A549 (cell line): Measurements from ENCODE around the gene SND1. TPM values are rescaled to one million over a fixed set of nuclear protein-coding genes. Genes with fewer than 3 reads are reported as not detected.
A peak's percentile ranks its signal among the peaks of the same experiment; 100 is the strongest.

Experiments used
- ATAC-seq, 2 experiments: fragments of 200-7000 bp in 1 of 2; fragments of >200 bp in 1 of 2; cut with Nextera tagmentation in 1 of 2; cut with Tn5 transposase in 1 of 2; 3 replicates each; pipeline versions ENCODE4 v1.8.0 to v1.9.1; 2018 to 2020; ENCODE audit warnings: mild to moderate bottlenecking in 1 of 2, moderate library complexity in 1 of 2
- CTCF ChIA-PET: fragments of 300-600 bp; sonication (Branson Sonifier 250); formaldehyde crosslinking; extraction: SDS; loops from one replicate; lab custom pipeline; 2021; ENCODE audit warnings: antibody characterized with exemption, inconsistent platforms; lab: Yijun Ruan, JAX
- POLR2A ChIA-PET: fragments of 350-600 bp; formaldehyde crosslinking; extraction: SDS; loops from one replicate; lab custom pipeline; 2021; ENCODE audit warnings: antibody characterized with exemption, inconsistent platforms; lab: Yijun Ruan, JAX
- DNase-seq, 2 experiments: peaks; one replicate each; pipeline versions ENCODE4 v3.0.0 to v3.0.0-alpha.2; 2011 to 2016; ENCODE audit warnings: low read depth in 1 of 2, low spot score in 1 of 2
- FAIRE-seq: peaks from 2 replicates; lab custom pipeline; 2011; peaks lifted over from hg19 to GRCh38; lab: Jason Lieb, UNC
- H3K27ac ChIP-seq, 2 experiments: fragments of >200 bp; sonication (Bioruptor Twin); formaldehyde crosslinking; 3 replicates each; pipeline ENCODE4 v1.5.1; 2016 to 2017
- H3K4me1 ChIP-seq: fragments of >200 bp; sonication (Bioruptor Twin); formaldehyde crosslinking; 3 replicates; pipeline ENCODE4 v1.6.1; 2016
- H3K4me2 ChIP-seq: fragments of >200 bp; sonication (Bioruptor Twin); formaldehyde crosslinking; 3 replicates; pipeline ENCODE4 v1.6.1; 2016
- H3K4me3 ChIP-seq: fragments of >200 bp; sonication (Bioruptor Twin); formaldehyde crosslinking; 3 replicates; pipeline ENCODE4 v1.5.1; 2016
- H3K9me3 ChIP-seq: fragments of >200 bp; sonication (Bioruptor Twin); formaldehyde crosslinking; 3 replicates; pipeline ENCODE4 v1.6.1; 2016
- ATOH8 ChIP-seq: fragments of 250-450 bp; sonication (Bioruptor Pico); IDR thresholded peaks from 2 replicates; pipeline ENCODE4 v1.5.0; 2020; ENCODE audit warnings: low read depth, mild to moderate bottlenecking, moderate library complexity
- FOSL2 ChIP-seq, 2 experiments: fragments of 450-650 bp in 1 of 2; fragments of >200 bp in 1 of 2; sonication (Bioruptor Twin) in 1 of 2; formaldehyde crosslinking; IDR thresholded peaks; 2 replicates each; pipeline versions ENCODE4 v1.5.0 to v1.6.1; 2016 to 2020; ENCODE audit warnings: mild to moderate bottlenecking in 1 of 2, moderate library complexity in 1 of 2
- HES2 ChIP-seq: fragments of >200 bp; sonication (Bioruptor Twin); formaldehyde crosslinking; IDR thresholded peaks from 2 replicates; pipeline ENCODE4 v1.6.1; 2016
- HEYL ChIP-seq: fragments of 250-450 bp; sonication (Bioruptor Pico); IDR thresholded peaks from 2 replicates; pipeline ENCODE4 v1.8.0; 2021; ENCODE audit warnings: mild to moderate bottlenecking, moderate library complexity
- JUNB ChIP-seq: fragments of >200 bp; sonication (Bioruptor Twin); formaldehyde crosslinking; IDR thresholded peaks from 2 replicates; pipeline ENCODE4 v1.6.1; 2016
- KDM1A ChIP-seq: fragments of 200-600 bp; sonication (generic); IDR thresholded peaks from 2 replicates; pipeline ENCODE4 v1.6.1; 2016; ENCODE audit warnings: low read depth, mild to moderate bottlenecking
- NPAS2 ChIP-seq: fragments of 250-450 bp; sonication (Bioruptor Pico); IDR thresholded peaks from 2 replicates; pipeline ENCODE4 v1.8.0; 2022; ENCODE audit warnings: mild to moderate bottlenecking, moderate library complexity, borderline replicate concordance
- NR3C1 ChIP-seq: fragments of >200 bp; sonication (Bioruptor Twin); formaldehyde crosslinking; IDR thresholded peaks from 3 replicates; pipeline ENCODE4 v1.6.1; 2017
- PBX3 ChIP-seq: IDR thresholded peaks from 2 replicates; pipeline ENCODE4 v1.6.1; 2012
- POLR2AphosphoS2 ChIP-seq: conservative IDR thresholded peaks from 2 replicates; pipeline ENCODE4 v1.6.1; 2012; ENCODE audit warnings: low read length, improper control_type of control experiment, inconsistent platforms
- RARB ChIP-seq: fragments of 250-450 bp; sonication (Bioruptor Pico); IDR thresholded peaks from 2 replicates; pipeline ENCODE4 v1.8.0; 2021; ENCODE audit warnings: mild to moderate bottlenecking, moderate library complexity
- WGBS: methylation state at CpG from one replicate; pipeline ENCODE4 v1.1.6; 2017; ENCODE audit errors: missing lambda C conversion rate; 5-methylcytosine and 5-hydroxymethylcytosine counted together
- polyA plus RNA-seq, 4 experiments: library from polyadenylated mRNA; depleted of rRNA in 3 of 4; stranded (reverse); fragments of >200 nt; fragmentation: RNase III in 1 of 4; extraction: RNeasy Plus Mini Kit Qiagen cat#74134 plus additional on column Dnase treatment in 1 of 4; gene quantifications; 2 replicates in 3 of 4; 3 replicates in 1 of 4; pipeline ENCODE4 v1.2.3, GENCODE V29; 2011 to 2017

Gene SND1
- polyA plus RNA-seq, 2 of the 4 experiments (the other 2 are of a cell fraction) = 102 to 138 TPM

- DNase-seq (no peak), ATAC-seq (no peak), FAIRE-seq (no peak)
- Histone ChIP-seq H3K4me3 (no peak overlapping the region), H3K4me1 (peaks cover 12% of the 10 kb centered on the region), H3K9me3 (no peaks in the 10 kb centered on the region), H3K4me2 (no peak overlapping the region), H3K27ac (no peak overlapping the region)
- WGBS = 86% methylated on average over 3 of the region's 3 CpGs
- CTCF ChIA-PET = no interaction called here
- TF ChIP-seq NR3C1 = no peak
- no peak for TF ChIP-seq JUNB
- TF ChIP-seq NPAS2 = no peak
- TF ChIP-seq PBX3 = no peak
- no peak for TF ChIP-seq POLR2AphosphoS2
- POLR2A ChIA-PET = no interaction called here
Measured at GRCh38 chr7:127658970-127659630, 7.1 kb downstream of the SND1 start.

GRCh38 chr7:127665922-127666321 is 13.9 kb downstream of the SND1 start:
- TF ChIP-seq RARB = no peak
- TF ChIP-seq ATOH8 (CRISPR knock-in tag) = no peak
- TF ChIP-seq HES2 = no peak
- Histone ChIP-seq H3K4me2 (peak overlapping the region; percentile 59), H3K27ac (peak overlapping the region in 1 of 2 experiments; percentile 60; a peak in 2 of 6 replicates), H3K9me3 (no peaks in the 10 kb centered on the region), H3K4me1 (peaks cover 28% of the 10 kb centered on the region), H3K4me3 (no peak overlapping the region)
- ATAC-seq = peak in 1 of 2 experiments; percentile 24; a peak in 1 of 6 replicates
- POLR2A ChIA-PET = no interaction called here
- WGBS = 87% methylated on average over 7 of the region's 7 CpGs
- CTCF ChIA-PET = interaction anchor here (0.6 to 1.6 kb wide), 5 partner anchors 12 to 544 kb away, joined by 3 to 6 read pairs (median 3); no protein-coding TSS in a partner anchor
- FAIRE-seq = no peak
- no peak for DNase-seq

GRCh38 chr7:127666602-127667001 is 14.6 kb downstream of the SND1 start:
- FAIRE-seq (no peak), DNase-seq (no peak), ATAC-seq (peak in 1 of 2 experiments; percentile 43; a peak in 3 of 6 replicates)
- no peaks in the 10 kb centered on the region for H3K9me3 ChIP-seq
- H3K4me1 ChIP-seq = peaks cover 32% of the 10 kb centered on the region
- 60% methylated on average over 4 of the region's 4 CpGs for WGBS
- H3K4me2 ChIP-seq = peak overlapping the region; percentile 59
- ChIA-PET POLR2A (no interaction called here), CTCF (interaction anchor here (0.6 to 1.6 kb wide), 5 partner anchors 12 to 543 kb away, joined by 3 to 6 read pairs (median 3); no protein-coding TSS in a partner anchor)
- no peak overlapping the region for H3K4me3 ChIP-seq
- H3K27ac ChIP-seq = peak overlapping the region in 1 of 2 experiments; percentile 60; a peak in 3 of 6 replicates
- TF ChIP-seq HEYL = no peak
- TF ChIP-seq, all 56 proteins: peak for 0

GRCh38 chr7:127667017-127667670 is 15.2 kb downstream of the SND1 start:
- peak; percentile 67 to 83; a peak in 5 of 6 replicates for ATAC-seq
- Histone ChIP-seq H3K4me2 (peak overlapping the region; percentile 59), H3K27ac (peak overlapping the region in 1 of 2 experiments; percentile 68; a peak in 3 of 6 replicates), H3K9me3 (no peaks in the 10 kb centered on the region), H3K4me1 (peaks cover 32% of the 10 kb centered on the region), H3K4me3 (no peak overlapping the region)
- FAIRE-seq = no peak
- WGBS = 57% methylated on average over 3 of the region's 3 CpGs
- POLR2A ChIA-PET = no interaction called here
- CTCF ChIA-PET = interaction anchor here (1.3 to 1.6 kb wide), 3 partner anchors 12 to 543 kb away, joined by 3 to 6 read pairs (median 3); no protein-coding TSS in a partner anchor
- TF ChIP-seq KDM1A = no peak
- TF ChIP-seq FOSL2 (IDR thresholded peaks at IDR 0.05) = no peak
- TF ChIP-seq FOSL2 (CRISPR knock-in tag; IDR thresholded peaks at IDR 0.05) = peak; percentile 75
- DNase-seq = peak in 1 of 2 experiments; percentile 8
